ENCODE results near the gene RYR1.

DNA sequence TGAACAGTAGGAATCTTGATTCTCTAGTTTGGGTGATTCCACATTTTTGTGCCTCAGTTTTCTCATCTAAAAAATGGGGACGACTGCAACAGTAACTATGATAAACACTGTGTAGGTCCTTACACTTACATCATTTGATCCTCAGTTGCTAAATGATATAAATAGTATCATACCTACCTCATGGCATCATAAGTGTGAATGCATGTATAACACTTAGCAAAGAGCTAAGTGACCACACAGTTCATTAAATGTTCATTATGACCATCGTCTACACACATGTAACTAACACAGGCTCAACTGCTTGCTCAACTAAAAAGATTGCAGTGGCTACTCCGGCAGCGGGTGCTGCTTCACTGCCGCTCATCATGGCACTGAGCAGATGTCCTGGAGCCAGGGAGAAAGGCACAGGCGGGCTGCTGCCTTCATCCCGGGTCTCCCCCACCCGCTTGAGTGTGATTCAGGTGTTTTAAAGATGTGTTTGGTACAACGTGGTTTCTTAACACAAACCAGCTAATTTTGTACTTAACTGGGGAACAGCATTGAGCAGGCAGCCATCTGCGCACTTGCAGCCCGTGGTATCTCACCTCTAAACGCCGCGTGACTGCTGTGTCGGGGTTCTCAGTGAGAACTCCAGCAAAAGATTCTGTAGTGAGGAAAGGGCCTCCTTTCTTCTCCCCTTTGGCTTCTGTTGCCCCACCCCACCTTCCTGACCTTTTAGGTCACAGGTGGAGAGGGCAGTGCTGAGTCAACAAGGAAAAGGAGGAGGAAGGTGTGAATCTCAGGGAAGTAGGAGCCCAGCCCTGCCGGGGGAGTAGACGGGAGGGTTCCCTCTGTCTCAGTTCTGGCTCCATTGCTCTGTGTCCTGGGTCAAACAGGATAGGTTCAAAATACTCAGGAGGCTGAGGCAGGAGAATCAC lies 202.2 kb downstream of the RYR1 start:
- TF ChIP-seq, protein P1, sequence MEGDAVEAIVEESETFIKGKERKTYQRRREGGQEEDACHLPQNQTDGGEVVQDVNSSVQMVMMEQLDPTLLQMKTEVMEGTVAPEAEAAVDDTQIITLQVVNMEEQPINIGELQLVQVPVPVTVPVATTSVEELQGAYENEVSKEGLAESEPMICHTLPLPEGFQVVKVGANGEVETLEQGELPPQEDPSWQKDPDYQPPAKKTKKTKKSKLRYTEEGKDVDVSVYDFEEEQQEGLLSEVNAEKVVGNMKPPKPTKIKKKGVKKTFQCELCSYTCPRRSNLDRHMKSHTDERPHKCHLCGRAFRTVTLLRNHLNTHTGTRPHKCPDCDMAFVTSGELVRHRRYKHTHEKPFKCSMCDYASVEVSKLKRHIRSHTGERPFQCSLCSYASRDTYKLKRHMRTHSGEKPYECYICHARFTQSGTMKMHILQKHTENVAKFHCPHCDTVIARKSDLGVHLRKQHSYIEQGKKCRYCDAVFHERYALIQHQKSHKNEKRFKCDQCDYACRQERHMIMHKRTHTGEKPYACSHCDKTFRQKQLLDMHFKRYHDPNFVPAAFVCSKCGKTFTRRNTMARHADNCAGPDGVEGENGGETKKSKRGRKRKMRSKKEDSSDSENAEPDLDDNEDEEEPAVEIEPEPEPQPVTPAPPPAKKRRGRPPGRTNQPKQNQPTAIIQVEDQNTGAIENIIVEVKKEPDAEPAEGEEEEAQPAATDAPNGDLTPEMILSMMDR (IDR thresholded peaks at IDR 0.05; ENCODE audit: borderline replicate concordance, extremely low read depth, low read length, poor library complexity, severe bottlenecking) = peak; percentile 18
- TF ChIP-seq EZH2 (IDR thresholded peaks at IDR 0.05; ENCODE audit: borderline replicate concordance, low read depth, low read length, severe bottlenecking) = no peak

Measured in DND-41 (cell line).